Ovary (tissue), 9 donors: Measurements from ENCODE around the gene PRKG1. TPM values are rescaled to one million over a fixed set of nuclear protein-coding genes. Genes with fewer than 3 reads are reported as not detected.

Experiments used
- DNase-seq, 5 donors: peaks; one replicate each; pipeline ENCODE4 v3.0.0-alpha.2; 2019 to 2020
- H3K27ac ChIP-seq, 2 donors: fragments of 200-600 bp; one replicate each; pipeline versions ENCODE4 v1.5.1 to v1.8.0; 2019 to 2022
- H3K27me3 ChIP-seq: fragments of 200-600 bp; one replicate; pipeline ENCODE4 v1.8.0; 2022
- H3K36me3 ChIP-seq: fragments of 200-600 bp; sonication (generic); one replicate; pipeline ENCODE4 v1.5.1; 2019
- H3K4me1 ChIP-seq: one replicate; pipeline ENCODE4 v1.8.1; 2013; ENCODE audit warnings: mild to moderate bottlenecking, moderate library complexity; ENCODE audit not compliant: insufficient read depth
- H3K4me3 ChIP-seq: fragments of 200-600 bp; sonication (generic); one replicate; pipeline ENCODE4 v1.5.1; 2017
- H3K9me3 ChIP-seq, 2 donors: fragments of 200-600 bp in 1 of 2; sonication (generic) in 1 of 2; one replicate each; pipeline versions ENCODE4 v1.5.1 to v1.8.1; 2013 to 2019; ENCODE audit warnings: mild to moderate bottlenecking in 1 of 2, moderate library complexity in 1 of 2
- EP300 ChIP-seq: sonication (generic); formaldehyde crosslinking; IDR thresholded peaks from one replicate; pipeline ENCODE4 v1.6.1; 2017; ENCODE audit warnings: antibody characterized with exemption
- POLR2A ChIP-seq: fragments of 450-650 bp; IDR thresholded peaks from one replicate; pipeline ENCODE4 v1.6.1; 2017; ENCODE audit warnings: antibody characterized with exemption, mild to moderate bottlenecking, moderate library complexity
- WGBS, 3 donors: extraction: QIAGEN DNeasy Blood & Tissue Kit in 1 of 3; methylation state at CpG; one replicate each; pipeline versions ENCODE4 v1.1.5 to v1.1.7; 2013 to 2017; 5-methylcytosine and 5-hydroxymethylcytosine counted together
- intact Hi-C, 4 donors: fragments of 100-400 bp; cut with DNase I; formaldehyde crosslinking; loops; one replicate each; pipeline versions ENCODE4 v1.11.0 to v1.15.1; 2022 to 2023
- polyA plus RNA-seq, 2 donors: library from polyadenylated mRNA; stranded (reverse); fragments of 200-250 nt in 1 of 2; fragments of 350-450 nt in 1 of 2; fragmentation: Illumina TruSeq in 1 of 2; extraction: RNeasy Lipid Tissue Mini Kit (QIAGEN cat#74804) in 1 of 2; gene quantifications; one replicate each; pipeline ENCODE4 v1.2.3, GENCODE V29; 2013 to 2014
- total RNA-seq, 7 donors: library from RNA; depleted of rRNA in 2 of 7; stranded (reverse); fragments of >200 nt in 2 of 7; fragmentation: NEBNext Ultra II Directional in 3 of 7; extraction: Animal tissue kit (Norgen Biotek cat#: 25700) in 3 of 7; gene quantifications; one replicate each; pipeline versions ENCODE4 v1.1.0 to v1.2.4, GENCODE V29; 2016 to 2023
- TF ChIP-seq, protein P1 (sequence below), 3 donors: fragments of 450-650 bp in 2 of 3; fragments of 200-600 bp in 1 of 3; IDR thresholded peaks; one replicate each; pipeline versions ENCODE4 v1.5.1 to v1.8.0; 2016 to 2022; ENCODE audit warnings: antibody characterized with exemption in 3 of 3, mild to moderate bottlenecking in 1 of 3
- donor health status: DM: no; HTN: no; CAD: no; lungs with moderate emphysema.
- donor health status: DM: no; HTN: no; CAD: no.
- donor health status: Bipolar disorder and iron deficiency.
- donor health status: DM: yes; HTN: yes; CAD: no.
- donor health status: DM: no; HTN: no; CAD: no.
- donor health status: DM: yes; HTN: yes; CAD: no.

Gene PRKG1
- total and polyA plus RNA-seq, 9 donors, result 2.8 to 21.1 (median 15.7) TPM

DNA sequence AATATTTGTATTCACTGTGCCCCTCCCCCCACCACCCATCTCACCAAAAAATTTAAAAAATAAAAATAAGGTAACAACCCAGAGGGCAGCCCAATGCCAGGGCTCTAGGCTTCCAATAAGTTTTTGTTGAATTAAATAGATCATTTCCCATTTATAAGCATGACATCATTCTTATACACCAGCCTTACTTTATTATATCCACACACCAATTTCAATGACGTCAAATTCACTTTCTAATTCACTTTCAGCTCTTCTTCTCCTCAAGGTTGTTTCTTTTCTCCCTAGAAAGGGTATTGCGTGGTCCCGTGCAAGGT lies 1238.6 kb downstream of the PRKG1 start:
- Histone ChIP-seq H3K36me3 (no peaks in the 10 kb centered on the region), H3K4me1 (peaks cover 5% of the 10 kb centered on the region), H3K27ac (no peak overlapping the region), H3K27me3 (no peaks in the 10 kb centered on the region), H3K9me3 (no peaks in the 10 kb centered on the region), H3K4me3 (no peak overlapping the region)
- TF ChIP-seq, protein P1, sequence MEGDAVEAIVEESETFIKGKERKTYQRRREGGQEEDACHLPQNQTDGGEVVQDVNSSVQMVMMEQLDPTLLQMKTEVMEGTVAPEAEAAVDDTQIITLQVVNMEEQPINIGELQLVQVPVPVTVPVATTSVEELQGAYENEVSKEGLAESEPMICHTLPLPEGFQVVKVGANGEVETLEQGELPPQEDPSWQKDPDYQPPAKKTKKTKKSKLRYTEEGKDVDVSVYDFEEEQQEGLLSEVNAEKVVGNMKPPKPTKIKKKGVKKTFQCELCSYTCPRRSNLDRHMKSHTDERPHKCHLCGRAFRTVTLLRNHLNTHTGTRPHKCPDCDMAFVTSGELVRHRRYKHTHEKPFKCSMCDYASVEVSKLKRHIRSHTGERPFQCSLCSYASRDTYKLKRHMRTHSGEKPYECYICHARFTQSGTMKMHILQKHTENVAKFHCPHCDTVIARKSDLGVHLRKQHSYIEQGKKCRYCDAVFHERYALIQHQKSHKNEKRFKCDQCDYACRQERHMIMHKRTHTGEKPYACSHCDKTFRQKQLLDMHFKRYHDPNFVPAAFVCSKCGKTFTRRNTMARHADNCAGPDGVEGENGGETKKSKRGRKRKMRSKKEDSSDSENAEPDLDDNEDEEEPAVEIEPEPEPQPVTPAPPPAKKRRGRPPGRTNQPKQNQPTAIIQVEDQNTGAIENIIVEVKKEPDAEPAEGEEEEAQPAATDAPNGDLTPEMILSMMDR (IDR thresholded peaks at IDR 0.05), result no peak
- TF ChIP-seq POLR2A (no peak), EP300 (no peak)
- 10 to 18% (median 12%) methylated on average over 3 of the region's 3 CpGs for WGBS, 3 donors
- no peak for DNase-seq
- intact Hi-C loops, result no loop called here

DNA sequence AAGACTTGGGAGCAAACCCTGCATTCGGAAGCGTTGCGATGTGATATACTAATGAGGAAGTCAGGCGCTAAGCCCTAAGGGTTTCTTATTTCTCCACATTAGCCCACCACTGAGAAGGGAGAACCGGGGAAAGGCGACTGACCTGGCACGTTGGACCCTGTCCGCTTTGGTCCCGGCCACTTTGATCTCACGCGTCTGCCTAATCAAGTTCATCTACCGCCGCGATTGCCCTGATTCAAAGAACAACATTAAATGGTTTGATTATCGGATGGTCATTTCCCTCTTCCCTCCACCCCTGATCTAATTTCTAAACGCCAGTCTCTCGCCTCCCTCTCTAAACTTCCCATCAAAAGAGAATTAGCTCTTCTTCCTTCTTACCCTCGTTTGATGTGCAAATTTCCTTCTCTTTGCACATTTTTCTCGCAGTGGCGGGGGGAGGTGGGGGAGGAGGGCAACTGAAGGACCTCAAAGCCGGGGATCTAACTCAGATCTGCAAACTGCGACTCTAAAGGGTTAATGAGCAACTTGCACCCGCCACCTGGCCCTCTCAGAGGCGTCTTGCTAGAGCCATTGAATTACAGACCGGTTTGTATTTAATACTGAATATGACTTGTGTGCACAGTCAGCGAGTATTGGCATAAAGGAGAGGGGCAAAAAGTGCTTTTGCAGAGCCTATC lies 1239.1 kb downstream of the PRKG1 start:
- Histone ChIP-seq H3K4me1 (peaks cover 5% of the 10 kb centered on the region), H3K4me3 (peak overlapping the region; percentile 35), H3K36me3 (no peaks in the 10 kb centered on the region), H3K9me3 (no peaks in the 10 kb centered on the region), H3K27ac (no peak overlapping the region), H3K27me3 (no peaks in the 10 kb centered on the region)
- TF ChIP-seq EP300, result no peak
- TF ChIP-seq, protein P1 (IDR thresholded peaks at IDR 0.05), result no peak
- no peak for TF ChIP-seq POLR2A
- 3 to 4% (median 3%) methylated on average over 26 of the region's 26 CpGs for WGBS, 3 donors
- intact Hi-C loops, result no loop called here
- no peak for DNase-seq

DNA sequence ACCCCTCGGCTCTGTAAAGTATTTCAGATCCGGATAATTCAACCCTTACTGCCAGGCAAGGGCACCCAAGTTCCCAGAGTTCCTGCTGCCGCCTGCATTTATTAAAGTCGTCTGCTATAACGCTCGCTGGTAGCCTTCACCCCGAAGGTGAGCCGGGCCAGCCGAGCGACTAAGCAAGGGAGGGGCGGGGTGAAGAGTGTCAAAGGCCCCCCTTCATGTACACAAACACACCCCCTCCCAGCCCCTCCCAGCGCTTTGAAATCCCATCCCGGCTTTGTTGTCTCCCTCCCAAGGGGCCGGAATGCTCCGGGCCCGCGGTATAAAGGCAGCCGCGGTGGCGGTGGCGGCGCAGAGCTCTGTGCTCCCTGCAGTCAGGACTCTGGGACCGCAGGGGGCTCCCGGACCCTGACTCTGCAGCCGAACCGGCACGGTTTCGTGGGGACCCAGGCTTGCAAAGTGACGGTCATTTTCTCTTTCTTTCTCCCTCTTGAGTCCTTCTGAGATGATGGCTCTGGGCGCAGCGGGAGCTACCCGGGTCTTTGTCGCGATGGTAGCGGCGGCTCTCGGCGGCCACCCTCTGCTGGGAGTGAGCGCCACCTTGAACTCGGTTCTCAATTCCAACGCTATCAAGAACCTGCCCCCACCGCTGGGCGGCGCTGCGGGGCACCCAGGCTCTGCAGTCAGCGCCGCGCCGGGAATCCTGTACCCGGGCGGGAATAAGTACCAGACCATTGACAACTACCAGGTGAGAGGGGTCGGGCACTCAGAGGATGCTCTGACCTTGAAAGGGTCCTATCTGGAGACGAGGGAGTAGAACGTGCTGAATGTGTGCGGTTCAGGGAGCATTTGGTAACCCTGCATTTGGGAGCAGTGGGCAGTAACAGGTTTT lies 1239.9 kb downstream of the PRKG1 start, which contains the start of gene DKK1:
TSS of gene DKK1 (plus strand) at position 349 of the 889 bp plus-strand sequence. CDS start at position 503, 154 bp downstream.
- H3K9me3 ChIP-seq, result no peaks in the 10 kb centered on the region
- no peak within 1 kb of the TSS for H3K27ac ChIP-seq
- intact Hi-C loops, result no loop called here
- 1 to 2% (median 1%) methylated on average over 53 to 55 of the region's 55 CpGs for WGBS, 3 donors
- DNase-seq, result peak in 2 of 5 donors; percentile 10 to 11
- no peak for TF ChIP-seq POLR2A
- no peaks in the 10 kb centered on the region for H3K36me3 ChIP-seq
- peak within 1 kb of the TSS; percentile 35 for H3K4me3 ChIP-seq
- H3K4me1 ChIP-seq, result peaks cover 3% of the 10 kb centered on the region
- H3K27me3 ChIP-seq, result no peaks in the 10 kb centered on the region

DNA sequence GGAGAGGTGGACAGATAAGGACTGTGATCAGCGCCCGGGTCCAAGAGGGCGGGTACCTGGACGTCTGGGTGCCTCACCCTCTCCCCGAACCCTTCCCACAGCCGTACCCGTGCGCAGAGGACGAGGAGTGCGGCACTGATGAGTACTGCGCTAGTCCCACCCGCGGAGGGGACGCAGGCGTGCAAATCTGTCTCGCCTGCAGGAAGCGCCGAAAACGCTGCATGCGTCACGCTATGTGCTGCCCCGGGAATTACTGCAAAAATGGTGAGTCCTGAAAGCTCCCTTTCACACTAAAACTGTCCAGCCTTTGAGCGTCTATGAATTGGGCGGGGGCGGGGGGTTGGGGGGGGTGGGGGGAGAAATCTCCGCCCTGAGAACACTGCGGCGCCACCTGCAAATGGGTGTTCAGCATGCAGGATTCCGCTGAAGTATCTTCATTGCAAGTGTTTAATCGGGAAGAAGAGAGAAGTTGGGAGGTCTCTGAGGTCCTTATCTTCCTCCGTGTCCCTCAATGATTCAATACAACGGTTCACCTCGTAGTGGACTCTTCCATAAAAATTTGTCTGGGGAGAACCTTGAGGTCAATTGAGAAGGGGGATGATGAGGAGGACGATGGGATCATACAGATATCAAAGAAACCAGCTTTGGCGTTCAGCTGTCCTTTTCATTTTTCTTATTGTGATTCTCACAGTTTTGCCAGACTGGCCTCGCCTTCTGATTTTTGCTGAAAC lies 1240.7 kb downstream of the PRKG1 start:
- peaks cover 3% of the 10 kb centered on the region for H3K4me1 ChIP-seq
- H3K9me3 ChIP-seq, result no peaks in the 10 kb centered on the region
- intact Hi-C loops, result no loop called here
- H3K4me3 ChIP-seq, result no peak overlapping the region
- H3K36me3 ChIP-seq, result no peaks in the 10 kb centered on the region
- DNase-seq, result no peak
- H3K27me3 ChIP-seq, result no peaks in the 10 kb centered on the region
- 6 to 9% (median 8%) methylated on average over 26 to 36 of the region's 36 CpGs for WGBS, 3 donors
- H3K27ac ChIP-seq, result no peak overlapping the region
- no peak for TF ChIP-seq EP300
- TF ChIP-seq, protein P1 (IDR thresholded peaks at IDR 0.05), result no peak
- no peak for TF ChIP-seq POLR2A
